WTC11 (cell line): ENCODE measurements around the gene ARHGEF17. TPM values are rescaled to one million over a fixed set of nuclear protein-coding genes. Genes with fewer than 3 reads are reported as not detected.

Experiments used
- ATAC-seq: fragments of 200-7000 bp; cut with Tn5 transposase; 2 replicates; pipeline ENCODE4 v1.10.0; 2021; ENCODE audit warnings: mild to moderate bottlenecking, moderate library complexity
- CTCF ChIA-PET: fragments of 300-600 bp; sonication (Branson Sonifier 250); formaldehyde crosslinking; loops from one replicate; lab custom pipeline; 2021; ENCODE audit warnings: antibody characterized with exemption; lab: Charles Lee
- POLR2A ChIA-PET: fragments of 350-600 bp; sonication (Branson Sonifier 250); formaldehyde crosslinking; loops from one replicate; lab custom pipeline; 2021; ENCODE audit warnings: antibody characterized with exemption; lab: Charles Lee
- DNase-seq: peaks from one replicate; pipeline ENCODE4 v3.0.0; 2021; ENCODE audit warnings: low spot score
- H3K27ac Mint-ChIP-seq: 2 replicates; pipeline ENCODE4 v1.8.0; 2021; ENCODE audit warnings: mixed read lengths
- H3K27me3 Mint-ChIP-seq: 2 replicates; pipeline ENCODE4 v1.8.0; 2021; ENCODE audit warnings: low read depth, mild to moderate bottlenecking, moderate library complexity, mixed read lengths
- H3K36me3 Mint-ChIP-seq: 2 replicates; pipeline ENCODE4 v1.8.0; 2021; ENCODE audit warnings: mixed read lengths
- H3K4me1 Mint-ChIP-seq: 2 replicates; pipeline ENCODE4 v1.8.0; 2022; ENCODE audit warnings: mixed read lengths
- H3K4me3 Mint-ChIP-seq: 2 replicates; pipeline ENCODE4 v1.8.0; 2021; ENCODE audit warnings: mild to moderate bottlenecking, moderate library complexity, mixed read lengths
- H3K9me3 Mint-ChIP-seq: 2 replicates; pipeline ENCODE4 v1.8.0; 2021; ENCODE audit warnings: mixed read lengths
- CREB1 ChIP-seq: sonication (generic); formaldehyde crosslinking; IDR thresholded peaks from 2 replicates; pipeline ENCODE4 v1.8.0; 2023; ENCODE audit warnings: mild to moderate bottlenecking, missing genetic modification reagents
- CTCF ChIP-seq: fragments of 200-600 bp; IDR thresholded peaks from 2 replicates; pipeline ENCODE4 v1.8.0; 2022; ENCODE audit warnings: antibody characterized with exemption
- E2F1 ChIP-seq: sonication (generic); formaldehyde crosslinking; IDR thresholded peaks from 2 replicates; pipeline ENCODE4 v1.8.0; 2022; ENCODE audit warnings: mild to moderate bottlenecking, missing genetic modification reagents
- MXD4 ChIP-seq: fragments of 250-450 bp; sonication (Bioruptor Pico); IDR thresholded peaks from 2 replicates; pipeline ENCODE4 v1.8.0; 2021; ENCODE audit warnings: mild to moderate bottlenecking, moderate library complexity, borderline replicate concordance
- NFYB ChIP-seq: sonication (generic); formaldehyde crosslinking; conservative IDR thresholded peaks from 2 replicates; pipeline ENCODE4 v1.8.0; 2022; ENCODE audit warnings: low read depth, missing genetic modification reagents
- PRDM15 ChIP-seq: sonication (generic); formaldehyde crosslinking; IDR thresholded peaks from 2 replicates; pipeline ENCODE4 v1.8.0; 2022; ENCODE audit warnings: missing genetic modification reagents
- USF1 ChIP-seq: sonication (generic); formaldehyde crosslinking; IDR thresholded peaks from 2 replicates; pipeline ENCODE4 v1.8.0; 2022; ENCODE audit warnings: mild to moderate bottlenecking, missing genetic modification reagents
- ZNF219 ChIP-seq: sonication (generic); formaldehyde crosslinking; IDR thresholded peaks from 2 replicates; pipeline ENCODE4 v1.8.0; 2023; ENCODE audit warnings: missing genetic modification reagents, mild to moderate bottlenecking, borderline replicate concordance
- ZNF281 ChIP-seq: sonication (generic); formaldehyde crosslinking; IDR thresholded peaks from 2 replicates; pipeline ENCODE4 v1.8.0; 2023; ENCODE audit warnings: mild to moderate bottlenecking, missing genetic modification reagents
- ZNF317 ChIP-seq: sonication (generic); formaldehyde crosslinking; IDR thresholded peaks from 2 replicates; pipeline ENCODE4 v1.8.1; 2023; ENCODE audit warnings: low read depth, mild to moderate bottlenecking, moderate library complexity, missing genetic modification reagents, borderline replicate concordance
- ZNF396 ChIP-seq: fragments of 250-450 bp; sonication (Bioruptor Pico); IDR thresholded peaks from 2 replicates; pipeline ENCODE4 v1.8.0; 2021; ENCODE audit warnings: mild to moderate bottlenecking, moderate library complexity, borderline replicate concordance
- ZNF423 ChIP-seq: fragments of 250-450 bp; sonication (Bioruptor Pico); IDR thresholded peaks from 2 replicates; pipeline ENCODE4 v2.1.2; 2022; ENCODE audit warnings: mild to moderate bottlenecking, moderate library complexity
- ZNF425 ChIP-seq: fragments of 250-450 bp; sonication (Bioruptor Pico); conservative IDR thresholded peaks from 2 replicates; pipeline ENCODE4 v1.9.0; 2021; ENCODE audit warnings: mild to moderate bottlenecking
- ZNF671 ChIP-seq: fragments of 250-450 bp; sonication (Bioruptor Pico); IDR thresholded peaks from 2 replicates; pipeline ENCODE4 v1.8.0; 2021; ENCODE audit warnings: mild to moderate bottlenecking
- ZSCAN18 ChIP-seq: fragments of 250-450 bp; sonication (Bioruptor Pico); IDR thresholded peaks from 2 replicates; pipeline ENCODE4 v2.1.2; 2022; ENCODE audit warnings: mild to moderate bottlenecking, moderate library complexity
- total RNA-seq: library from RNA; stranded (reverse); gene quantifications from 3 replicates; pipeline ENCODE4 v1.2.3, GENCODE V29; 2021
- TF ChIP-seq, protein P1 (sequence below): sonication (generic); formaldehyde crosslinking; IDR thresholded peaks from 2 replicates; pipeline ENCODE4 v1.8.1; 2023; ENCODE audit warnings: mild to moderate bottlenecking, moderate library complexity, missing genetic modification reagents

The ARHGEF17 gene
- total RNA-seq, 1 experiment from 2014 or later, result 18.2 TPM

GRCh38 chr11:73320763-73321603 is 12.9 kb downstream of the ARHGEF17 start:
- H3K4me1 Mint-ChIP-seq, result peaks cover 42% of the 10 kb centered on the region
- TF ChIP-seq, protein P1, sequence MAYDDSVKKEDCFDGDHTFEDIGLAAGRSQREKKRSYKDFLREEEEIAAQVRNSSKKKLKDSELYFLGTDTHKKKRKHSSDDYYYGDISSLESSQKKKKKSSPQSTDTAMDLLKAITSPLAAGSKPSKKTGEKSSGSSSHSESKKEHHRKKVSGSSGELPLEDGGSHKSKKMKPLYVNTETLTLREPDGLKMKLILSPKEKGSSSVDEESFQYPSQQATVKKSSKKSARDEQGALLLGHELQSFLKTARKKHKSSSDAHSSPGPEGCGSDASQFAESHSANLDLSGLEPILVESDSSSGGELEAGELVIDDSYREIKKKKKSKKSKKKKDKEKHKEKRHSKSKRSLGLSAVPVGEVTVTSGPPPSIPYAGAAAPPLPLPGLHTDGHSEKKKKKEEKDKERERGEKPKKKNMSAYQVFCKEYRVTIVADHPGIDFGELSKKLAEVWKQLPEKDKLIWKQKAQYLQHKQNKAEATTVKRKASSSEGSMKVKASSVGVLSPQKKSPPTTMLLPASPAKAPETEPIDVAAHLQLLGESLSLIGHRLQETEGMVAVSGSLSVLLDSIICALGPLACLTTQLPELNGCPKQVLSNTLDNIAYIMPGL, result no peak
- TF ChIP-seq E2F1 (CRISPR knock-in tag) (no peak), ZNF396 (no peak), ZSCAN18 (CRISPR knock-in tag) (no peak), NFYB (CRISPR knock-in tag) (no peak), ZNF671 (CRISPR knock-in tag) (no peak), PRDM15 (no peak), ZNF423 (no peak), CTCF (no peak), USF1 (no peak), ZNF317 (CRISPR knock-in tag) (no peak), ZNF219 (CRISPR knock-in tag) (no peak), ZNF281 (CRISPR knock-in tag) (no peak), CREB1 (CRISPR knock-in tag) (no peak), MXD4 (CRISPR knock-in tag) (no peak), ZNF425 (CRISPR knock-in tag) (no peak)
- H3K27me3 Mint-ChIP-seq, result no peaks in the 10 kb centered on the region; the same call in 1 of the 2 replicates
- no peak overlapping the region for H3K27ac Mint-ChIP-seq
- DNase-seq (no peak), ATAC-seq (no peak)
- no peaks in the 10 kb centered on the region for H3K36me3 Mint-ChIP-seq
- POLR2A ChIA-PET, result interaction anchor here (1.5 kb wide), 1 partner anchor 11 kb away, joined by 3 read pairs; no protein-coding TSS in a partner anchor
- no peaks in the 10 kb centered on the region for H3K9me3 Mint-ChIP-seq
- no peak overlapping the region for H3K4me3 Mint-ChIP-seq
- CTCF ChIA-PET, result interaction anchor here (0.7 to 5.1 kb wide), 5 partner anchors 11 to 39 kb away, joined by 3 to 47 read pairs (median 19); partner anchors contain the start of gene ARHGEF17
